Inflammatory macrophage (primary cell): ENCODE measurements around the gene RPS27.
"Not testable (repeated sequence)": the region's sequence is repeated elsewhere in the genome, so short reads cannot be mapped to it uniquely, and the experiment has no call there.

Source experiments
- DNase-seq, 2 donors: peaks; one replicate each; pipeline ENCODE4 v3.0.0-alpha.2; 2020 to 2022

The RPS27 gene

GRCh38 chr1:153961421-153961820 is 29.1 kb upstream of the RPS27 start:
- no peak for DNase-seq

- peak; percentile 69 to 82 for DNase-seq
Measured at GRCh38 chr1:153962088-153963029, 28.2 kb upstream of the RPS27 start.

- DNase-seq = peak; percentile 96 to 97
Measured at GRCh38 chr1:153963030-153963849, 27.3 kb upstream of the RPS27 start, which contains the start of gene SLC39A1. TSS of gene SLC39A1 (minus strand) at chr1:153963537. CDS start at chr1:153962715, 822 bp downstream.

GRCh38 chr1:153963850-153964331 is 26.7 kb upstream of the RPS27 start:
- no peak for DNase-seq

GRCh38 chr1:153967107-153967999 is 23.2 kb upstream of the RPS27 start, which contains the start of gene CREB3L4:
TSS of gene CREB3L4 (plus strand) at chr1:153967902. CDS start at chr1:153968526, 624 bp downstream.
- DNase-seq = peak; percentile 95 to 96

GRCh38 chr1:153968000-153968363 is 22.6 kb upstream of the RPS27 start:
- DNase-seq = no peak

- DNase-seq = no peak
Measured at GRCh38 chr1:153968408-153968807, 22.2 kb upstream of the RPS27 start.

- no peak for DNase-seq
Measured at GRCh38 chr1:153968972-153969371, 21.6 kb upstream of the RPS27 start.

GRCh38 chr1:153970346-153970745 is 20.2 kb upstream of the RPS27 start:
- no peak for DNase-seq

- no peak for DNase-seq
Measured at GRCh38 chr1:153973071-153973470, 17.5 kb upstream of the RPS27 start.

GRCh38 chr1:153973525-153973924 is 17.0 kb upstream of the RPS27 start:
- DNase-seq = no peak

- no peak for DNase-seq
Measured at GRCh38 chr1:153976819-153977249, 13.7 kb upstream of the RPS27 start.

GRCh38 chr1:153977250-153978240 is 13.0 kb upstream of the RPS27 start, which contains the start of gene JTB:
TSS of gene JTB (minus strand) at chr1:153977674. CDS start at chr1:153977252, 422 bp downstream.
- peak; percentile 82 to 90 for DNase-seq

GRCh38 chr1:153978274-153978909 is 12.2 kb upstream of the RPS27 start:
- no peak for DNase-seq

GRCh38 chr1:153979091-153979490 is 11.5 kb upstream of the RPS27 start:
- DNase-seq = not testable (repeated sequence)

- not testable (repeated sequence) for DNase-seq
Measured at GRCh38 chr1:153981735-153982134, 8.8 kb upstream of the RPS27 start.

- peak; percentile 17 to 27 for DNase-seq
Measured at GRCh38 chr1:153984123-153984894, 6.3 kb upstream of the RPS27 start.

GRCh38 chr1:153985341-153985912 is 5.1 kb upstream of the RPS27 start:
- peak; percentile 22 to 50 for DNase-seq
